ENCODE data around the gene RELL1.
"Not testable (repeated sequence)": the region's sequence is repeated elsewhere in the genome, so short reads cannot be mapped to it uniquely, and the experiment has no call there.

Gene RELL1

GRCh38 chr4:37693030-37693429 is 6.9 kb upstream of the RELL1 start:
- DNase-seq (ENCODE audit: low read depth): no peak

GRCh38 chr4:37690976-37691375 is 4.8 kb upstream of the RELL1 start:
- DNase-seq (ENCODE audit: low read depth): no peak

GRCh38 chr4:37689353-37690095 is 3.3 kb upstream of the RELL1 start:
- DNase-seq (ENCODE audit: low read depth): no peak

GRCh38 chr4:37687681-37688080 is 1.5 kb upstream of the RELL1 start:
- DNase-seq (ENCODE audit: low read depth): no peak

- no peak for DNase-seq (ENCODE audit: low read depth)
These were observed 1.0 kb upstream of the RELL1 start for GRCh38 chr4:37687194-37687562.

- DNase-seq (ENCODE audit: low read depth): peak; percentile 42
These were observed 278 bp downstream of the RELL1 start for GRCh38 chr4:37685823-37686372.

- peak; percentile 13 for DNase-seq (ENCODE audit: low read depth)
These were observed 884 bp downstream of the RELL1 start for GRCh38 chr4:37685161-37685822.

- DNase-seq (ENCODE audit: low read depth): no peak
These were observed 2.0 kb downstream of the RELL1 start for GRCh38 chr4:37684154-37684553.

GRCh38 chr4:37682701-37683401 is 3.3 kb downstream of the RELL1 start:
- DNase-seq (ENCODE audit: low read depth): no peak

GRCh38 chr4:37680089-37680488 is 6.1 kb downstream of the RELL1 start:
- no peak for DNase-seq (ENCODE audit: low read depth)

- no peak for DNase-seq (ENCODE audit: low read depth)
These were observed 6.9 kb downstream of the RELL1 start for GRCh38 chr4:37679301-37679700.

- DNase-seq (ENCODE audit: low read depth): no peak
These were observed 7.6 kb downstream of the RELL1 start for GRCh38 chr4:37678624-37679023.

- DNase-seq (ENCODE audit: low read depth): no peak
These were observed 10.4 kb downstream of the RELL1 start for GRCh38 chr4:37675587-37676290.

GRCh38 chr4:37674439-37674838 is 11.7 kb downstream of the RELL1 start:
- no peak for DNase-seq (ENCODE audit: low read depth)

- DNase-seq (ENCODE audit: low read depth): no peak
These were observed 12.5 kb downstream of the RELL1 start for GRCh38 chr4:37673538-37674192.

GRCh38 chr4:37671072-37671471 is 15.1 kb downstream of the RELL1 start:
- DNase-seq (ENCODE audit: low read depth): no peak

- DNase-seq (ENCODE audit: low read depth): no peak
These were observed 15.9 kb downstream of the RELL1 start for GRCh38 chr4:37670249-37670648.

GRCh38 chr4:37669124-37669523 is 17.1 kb downstream of the RELL1 start:
- not testable (repeated sequence) for DNase-seq (ENCODE audit: low read depth)

GRCh38 chr4:37667197-37668100 is 18.7 kb downstream of the RELL1 start:
- DNase-seq (ENCODE audit: low read depth): no peak

- no peak for DNase-seq (ENCODE audit: low read depth)
These were observed 19.5 kb downstream of the RELL1 start for GRCh38 chr4:37666625-37667071.

Data from activated T-cell treated with anti-CD3 and anti-CD28 coated beads for 1 hour (primary cell).